Panc1 (cell line): ENCODE results near the gene HCFC1R1. TPM values are rescaled to one million over a fixed set of nuclear protein-coding genes. Genes with fewer than 3 reads are reported as not detected.

Experiments used
- ATAC-seq: fragments of 200-7000 bp; cut with Tn5 transposase; 2 replicates; pipeline ENCODE4 v1.9.1; 2020; ENCODE audit warnings: mild to moderate bottlenecking, moderate library complexity
- BruUV-seq: library from RNA; stranded (reverse); fragments of 400-500 nt; replicated peaks from 2 replicates; lab custom pipeline; 2021; lab: Mats Ljungman, UMichigan
- CTCF ChIA-PET: fragments of 300-600 bp; sonication (Branson Sonifier 250); formaldehyde crosslinking; loops from one replicate; lab custom pipeline; 2022; ENCODE audit warnings: antibody characterized with exemption; lab: Charles Lee
- POLR2A ChIA-PET: fragments of 300-600 bp; sonication (Branson Sonifier 250); formaldehyde crosslinking; loops from one replicate; lab custom pipeline; 2022; ENCODE audit warnings: antibody characterized with exemption; lab: Charles Lee
- DNase-seq: peaks from one replicate; pipeline ENCODE4 v3.0.0-alpha.2; 2010; ENCODE audit warnings: low read depth, low spot score
- H3K27ac ChIP-seq: 2 replicates; pipeline ENCODE4 v1.5.1; 2011; ENCODE audit warnings: mild to moderate bottlenecking, low read length, inconsistent platforms
- H3K27me3 ChIP-seq: fragments of 200-500 bp; sonication (Bioruptor generic); 2 replicates; pipeline ENCODE4 v1.6.0; 2014; ENCODE audit warnings: low read length, inconsistent platforms; ENCODE audit not compliant: control insufficient read depth, insufficient read depth
- H3K36me3 ChIP-seq: fragments of 200-500 bp; sonication (Bioruptor generic); 2 replicates; pipeline ENCODE4 v1.5.1; 2014; ENCODE audit warnings: inconsistent platforms, mild to moderate bottlenecking, low read length, moderate library complexity; ENCODE audit not compliant: control insufficient read depth, insufficient read depth
- H3K4me1 ChIP-seq: 2 replicates; pipeline ENCODE4 v1.5.1; 2011; ENCODE audit warnings: inconsistent platforms, mild to moderate bottlenecking, low read length, moderate library complexity; ENCODE audit not compliant: control insufficient read depth, insufficient read depth
- H3K4me3 ChIP-seq, 2 experiments: 2 replicates each; pipeline ENCODE4 v1.5.1; 2011 to 2012; ENCODE audit warnings: low read depth in 2 of 2, low read length in 2 of 2, mild to moderate bottlenecking in 2 of 2, inconsistent platforms in 1 of 2, moderate library complexity in 1 of 2
- H3K9me3 ChIP-seq: fragments of 200-500 bp; sonication (Bioruptor generic); 2 replicates; pipeline ENCODE4 v1.5.1; 2014; ENCODE audit warnings: low read depth, mild to moderate bottlenecking, inconsistent platforms, low read length, moderate library complexity; ENCODE audit not compliant: control insufficient read depth, insufficient read depth
- POLR2AphosphoS5 ChIP-seq: IDR thresholded peaks from 2 replicates; pipeline ENCODE4 v1.6.1; 2012; ENCODE audit warnings: mild to moderate bottlenecking, low read depth, low read length, moderate library complexity
- SIN3A ChIP-seq: IDR thresholded peaks from 2 replicates; pipeline ENCODE4 v1.6.1; 2012; ENCODE audit warnings: low read depth, mild to moderate bottlenecking, low read length, moderate library complexity, borderline replicate concordance; ENCODE audit not compliant: insufficient read depth
- TCF7L2 ChIP-seq: IDR thresholded peaks from 2 replicates; pipeline ENCODE4 v1.6.1; 2011; ENCODE audit warnings: mild to moderate bottlenecking, low read depth, low read length, inconsistent platforms
- in situ Hi-C: cut with HindIII; loops from 2 replicates; pipeline ENCODE4 v1.10.0; 2016; ENCODE audit warnings: low sequenced_read_pairs, low pct_unique_long_range_greater_than_20kb
- intact Hi-C: fragments of 100-400 bp; cut with micrococcal nuclease; formaldehyde crosslinking; loops from one replicate; pipeline ENCODE4 v1.10.0; 2022; ENCODE audit not compliant: unreplicated experiment
- total RNA-seq: library from RNA; stranded (reverse); gene quantifications from one replicate; pipeline ENCODE4 v1.2.1, GENCODE V29; 2021; ENCODE audit not compliant: unreplicated experiment
- TF ChIP-seq, protein P1 (sequence below), 2 experiments: IDR thresholded peaks; 2 replicates each; pipeline ENCODE4 v1.6.1; 2011 to 2012; ENCODE audit warnings: low read depth in 2 of 2, control low read depth in 1 of 2, low read length in 1 of 2, mild to moderate bottlenecking in 1 of 2, moderate library complexity in 1 of 2; ENCODE audit not compliant: insufficient read depth in 1 of 2
- TF ChIP-seq, protein P2 (sequence below): fragments of 450-650 bp; IDR thresholded peaks from 2 replicates; pipeline ENCODE4 v1.5.1; 2017; ENCODE audit warnings: mild to moderate bottlenecking

HCFC1R1 gene
- total RNA-seq, 1 experiment from 2014 or later = 67.3 TPM

DNA sequence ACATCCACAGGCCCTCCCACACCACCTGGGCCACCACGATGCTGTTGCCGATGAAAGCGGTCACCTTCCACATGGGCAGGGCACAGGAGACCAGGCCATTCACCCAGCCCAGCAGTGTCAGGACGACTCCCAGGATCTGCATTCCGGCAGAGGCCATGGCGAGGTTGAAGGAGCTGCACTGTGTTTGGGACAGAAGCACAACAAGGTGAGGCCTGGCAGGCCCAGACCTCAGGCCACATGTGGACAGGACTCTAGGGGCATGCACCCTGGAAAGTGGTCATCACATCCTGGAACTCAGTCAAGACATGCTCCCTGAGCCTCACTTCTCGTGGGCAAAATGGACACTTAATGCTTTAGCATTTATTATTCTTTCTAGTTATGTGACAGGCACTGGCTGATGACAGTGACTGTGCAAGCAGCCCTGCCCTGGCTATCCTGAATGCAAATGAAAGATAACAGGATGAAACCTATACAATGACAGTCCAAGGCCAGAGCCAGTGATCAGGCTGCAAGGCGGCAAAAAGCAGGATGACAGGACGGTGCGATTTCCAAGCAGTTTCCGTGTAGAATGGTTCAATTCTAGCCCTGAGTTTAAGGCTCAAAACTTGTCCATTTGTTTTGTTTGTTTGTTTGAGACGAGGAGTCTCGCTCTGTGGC lies 7.7 kb downstream of the HCFC1R1 start:
- H3K27ac ChIP-seq = no peak overlapping the region
- DNase-seq (no peak), ATAC-seq (no peak)
- in situ Hi-C loops (no loop called here), intact Hi-C loops (no loop called here)
- peaks cover 8% of the 10 kb centered on the region; the same call in 1 of the 2 replicates for H3K4me1 ChIP-seq
- BruUV-seq = no TSS peak
- no peak overlapping the region for H3K4me3 ChIP-seq
- CTCF ChIA-PET = no interaction called here
- no peak for TF ChIP-seq SIN3A
- TF ChIP-seq, protein P1, sequence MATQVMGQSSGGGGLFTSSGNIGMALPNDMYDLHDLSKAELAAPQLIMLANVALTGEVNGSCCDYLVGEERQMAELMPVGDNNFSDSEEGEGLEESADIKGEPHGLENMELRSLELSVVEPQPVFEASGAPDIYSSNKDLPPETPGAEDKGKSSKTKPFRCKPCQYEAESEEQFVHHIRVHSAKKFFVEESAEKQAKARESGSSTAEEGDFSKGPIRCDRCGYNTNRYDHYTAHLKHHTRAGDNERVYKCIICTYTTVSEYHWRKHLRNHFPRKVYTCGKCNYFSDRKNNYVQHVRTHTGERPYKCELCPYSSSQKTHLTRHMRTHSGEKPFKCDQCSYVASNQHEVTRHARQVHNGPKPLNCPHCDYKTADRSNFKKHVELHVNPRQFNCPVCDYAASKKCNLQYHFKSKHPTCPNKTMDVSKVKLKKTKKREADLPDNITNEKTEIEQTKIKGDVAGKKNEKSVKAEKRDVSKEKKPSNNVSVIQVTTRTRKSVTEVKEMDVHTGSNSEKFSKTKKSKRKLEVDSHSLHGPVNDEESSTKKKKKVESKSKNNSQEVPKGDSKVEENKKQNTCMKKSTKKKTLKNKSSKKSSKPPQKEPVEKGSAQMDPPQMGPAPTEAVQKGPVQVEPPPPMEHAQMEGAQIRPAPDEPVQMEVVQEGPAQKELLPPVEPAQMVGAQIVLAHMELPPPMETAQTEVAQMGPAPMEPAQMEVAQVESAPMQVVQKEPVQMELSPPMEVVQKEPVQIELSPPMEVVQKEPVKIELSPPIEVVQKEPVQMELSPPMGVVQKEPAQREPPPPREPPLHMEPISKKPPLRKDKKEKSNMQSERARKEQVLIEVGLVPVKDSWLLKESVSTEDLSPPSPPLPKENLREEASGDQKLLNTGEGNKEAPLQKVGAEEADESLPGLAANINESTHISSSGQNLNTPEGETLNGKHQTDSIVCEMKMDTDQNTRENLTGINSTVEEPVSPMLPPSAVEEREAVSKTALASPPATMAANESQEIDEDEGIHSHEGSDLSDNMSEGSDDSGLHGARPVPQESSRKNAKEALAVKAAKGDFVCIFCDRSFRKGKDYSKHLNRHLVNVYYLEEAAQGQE (IDR thresholded peaks at IDR 0.05; ENCODE audit: insufficient read depth in 1 of 2, low read depth in 2 of 2, low read length in 1 of 2) = no peak
- TF ChIP-seq, protein P2, sequence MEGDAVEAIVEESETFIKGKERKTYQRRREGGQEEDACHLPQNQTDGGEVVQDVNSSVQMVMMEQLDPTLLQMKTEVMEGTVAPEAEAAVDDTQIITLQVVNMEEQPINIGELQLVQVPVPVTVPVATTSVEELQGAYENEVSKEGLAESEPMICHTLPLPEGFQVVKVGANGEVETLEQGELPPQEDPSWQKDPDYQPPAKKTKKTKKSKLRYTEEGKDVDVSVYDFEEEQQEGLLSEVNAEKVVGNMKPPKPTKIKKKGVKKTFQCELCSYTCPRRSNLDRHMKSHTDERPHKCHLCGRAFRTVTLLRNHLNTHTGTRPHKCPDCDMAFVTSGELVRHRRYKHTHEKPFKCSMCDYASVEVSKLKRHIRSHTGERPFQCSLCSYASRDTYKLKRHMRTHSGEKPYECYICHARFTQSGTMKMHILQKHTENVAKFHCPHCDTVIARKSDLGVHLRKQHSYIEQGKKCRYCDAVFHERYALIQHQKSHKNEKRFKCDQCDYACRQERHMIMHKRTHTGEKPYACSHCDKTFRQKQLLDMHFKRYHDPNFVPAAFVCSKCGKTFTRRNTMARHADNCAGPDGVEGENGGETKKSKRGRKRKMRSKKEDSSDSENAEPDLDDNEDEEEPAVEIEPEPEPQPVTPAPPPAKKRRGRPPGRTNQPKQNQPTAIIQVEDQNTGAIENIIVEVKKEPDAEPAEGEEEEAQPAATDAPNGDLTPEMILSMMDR = no peak
- TF ChIP-seq POLR2AphosphoS5 = no peak
- TF ChIP-seq TCF7L2 = no peak
- no peaks in the 10 kb centered on the region for H3K9me3 ChIP-seq
- H3K36me3 ChIP-seq = peaks cover 2% of the 10 kb centered on the region; the same call in 1 of the 2 replicates
- POLR2A ChIA-PET = no interaction called here
- H3K27me3 ChIP-seq = no peaks in the 10 kb centered on the region

DNA sequence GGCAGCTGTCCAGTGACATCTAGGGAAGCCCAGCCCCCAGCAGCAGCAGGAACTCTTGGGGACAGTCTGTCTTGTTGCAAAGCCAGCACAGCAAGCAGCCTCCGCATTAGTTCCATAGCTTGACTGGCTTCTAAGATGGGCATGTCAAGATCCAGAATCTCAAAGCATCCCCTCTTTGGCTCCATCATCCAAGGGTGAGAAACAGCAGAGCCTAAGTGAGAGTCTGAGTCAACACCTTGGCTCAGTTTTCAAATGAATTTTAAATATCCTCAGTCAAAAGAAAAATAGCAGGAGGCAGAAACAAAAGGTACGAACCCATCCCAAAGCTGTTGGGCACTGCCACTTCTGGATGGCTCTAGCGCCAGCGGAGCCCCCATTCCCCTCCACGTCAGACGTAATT lies 8.8 kb downstream of the HCFC1R1 start:
- DNase-seq = no peak
- Histone ChIP-seq H3K27me3 (no peaks in the 10 kb centered on the region), H3K4me1 (peaks cover 10% of the 10 kb centered on the region; the same call in 1 of the 2 replicates), H3K9me3 (no peaks in the 10 kb centered on the region), H3K36me3 (no peaks in the 10 kb centered on the region), H3K4me3 (no peak overlapping the region), H3K27ac (no peak overlapping the region)
- intact Hi-C loops (no loop called here), in situ Hi-C loops (no loop called here)
- TF ChIP-seq, protein P2 = no peak
- ChIA-PET CTCF (no interaction called here), POLR2A (no interaction called here)
- no peak for ATAC-seq
- no TSS peak for BruUV-seq
